Activated CD4-positive, alpha-beta T cell treated with anti-CD3 and anti-CD28 coated beads, Interleukin-2, amount 50 U/mL, for 1 hour (primary cell): Measurements from ENCODE around the gene CPXM2.

ENCODE experiments used
- DNase-seq: peaks from one replicate; pipeline ENCODE4 v3.0.0-alpha.2; 2020

CPXM2 gene

DNA sequence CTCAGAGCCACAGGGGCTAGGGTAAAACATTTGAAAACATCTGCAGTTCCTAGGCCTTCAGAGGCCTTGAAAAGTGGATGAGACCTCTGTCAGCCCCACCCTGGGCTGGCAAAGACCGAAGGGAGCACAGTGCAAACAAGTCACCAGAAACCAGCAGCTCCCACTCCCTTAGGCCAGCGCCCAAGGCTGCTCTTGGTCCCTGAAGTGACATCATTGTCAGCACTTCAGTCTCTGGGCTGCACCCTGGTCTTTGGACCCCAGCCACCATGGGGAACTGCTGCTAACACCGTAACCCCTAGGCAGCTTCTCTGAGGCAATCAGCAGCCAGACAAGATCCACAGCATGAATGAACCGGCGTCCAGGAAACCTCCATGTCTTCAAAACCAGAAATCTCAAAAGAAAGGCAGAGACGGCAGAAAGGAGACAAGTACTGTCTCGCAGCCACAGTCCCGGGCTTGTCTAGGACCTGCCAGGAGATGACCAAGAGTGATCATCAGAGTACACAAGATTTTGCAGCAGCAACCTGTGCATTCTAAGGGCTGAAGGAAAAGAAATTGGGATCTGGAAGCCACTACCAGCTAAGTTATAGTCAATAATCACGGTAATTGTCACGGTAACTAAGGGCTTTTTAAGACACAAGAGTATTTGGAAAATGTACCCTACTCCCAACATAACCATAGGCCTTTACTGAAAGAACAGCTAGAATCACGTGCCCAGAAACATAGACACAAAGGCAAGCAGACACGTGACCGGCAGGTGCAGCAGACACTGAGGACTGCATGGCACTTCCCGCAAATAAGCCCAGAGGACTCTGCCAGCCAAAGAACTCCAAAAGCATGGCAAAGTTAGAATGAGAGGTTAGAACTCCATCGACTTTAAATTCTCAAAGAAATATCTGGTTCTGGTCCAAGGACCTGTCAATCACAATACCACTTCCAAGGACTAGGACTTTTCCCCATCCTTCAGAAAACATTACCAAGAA, 23.3 kb downstream of the CPXM2 start:
- no peak for DNase-seq

DNA sequence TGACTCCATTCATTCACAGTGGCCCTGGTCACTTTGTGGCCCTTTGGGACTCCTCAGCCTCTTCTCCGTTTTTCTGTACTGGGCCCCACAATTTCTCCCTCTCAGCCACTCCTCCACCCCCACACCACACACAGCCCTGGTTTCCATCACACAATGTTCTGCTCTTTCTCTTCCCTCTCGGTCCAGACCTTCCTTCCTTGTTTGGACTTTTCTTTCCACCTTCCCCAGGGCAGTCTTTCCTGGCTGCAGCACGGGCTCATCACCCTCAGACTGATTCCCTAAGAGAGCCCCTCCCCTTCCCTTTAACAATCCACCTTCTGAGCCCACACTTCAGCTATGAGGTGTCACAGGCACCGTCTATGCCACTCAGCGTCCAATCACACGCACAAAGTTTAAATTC, 25.7 kb downstream of the CPXM2 start:
- no peak for DNase-seq

DNA sequence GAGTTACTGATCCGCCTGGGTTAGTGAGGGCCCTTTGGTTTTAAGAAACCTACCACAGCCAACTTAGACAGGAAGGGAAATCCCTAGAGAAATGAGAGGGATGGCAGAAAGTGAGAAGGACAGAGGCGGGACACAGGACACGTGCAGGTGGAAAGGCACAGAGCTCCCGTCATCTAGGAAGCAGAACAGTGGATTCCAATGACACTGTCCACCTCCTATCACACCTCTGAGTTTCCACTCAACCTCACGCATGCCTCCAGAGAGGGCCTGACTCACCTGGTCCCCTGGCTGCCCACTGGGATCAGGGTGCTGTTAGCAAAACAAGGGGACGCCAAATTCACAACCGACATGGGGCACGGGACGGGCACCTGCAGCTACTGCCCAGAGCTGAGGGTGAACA, 26.3 kb downstream of the CPXM2 start:
- DNase-seq, result no peak

DNA sequence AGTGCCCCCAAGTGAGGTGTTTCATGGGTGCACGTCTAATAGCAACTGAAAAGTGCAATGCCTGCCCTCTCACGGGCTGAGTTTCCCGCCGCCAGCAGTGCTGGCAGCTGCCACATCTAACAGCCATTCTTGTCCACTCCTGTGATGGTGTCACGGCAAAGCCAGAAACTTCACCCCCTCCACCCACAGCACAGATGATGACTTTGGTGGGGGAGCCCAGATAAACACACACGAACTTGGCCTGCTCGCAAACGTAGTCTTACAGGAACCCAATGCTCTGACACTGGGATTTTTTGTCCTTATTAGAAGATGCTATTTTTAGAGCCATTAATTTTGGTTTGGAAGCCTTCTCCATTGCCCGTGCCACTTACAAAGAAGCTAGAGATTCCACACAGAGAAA, 26.7 kb downstream of the CPXM2 start:
- DNase-seq, result no peak

DNA sequence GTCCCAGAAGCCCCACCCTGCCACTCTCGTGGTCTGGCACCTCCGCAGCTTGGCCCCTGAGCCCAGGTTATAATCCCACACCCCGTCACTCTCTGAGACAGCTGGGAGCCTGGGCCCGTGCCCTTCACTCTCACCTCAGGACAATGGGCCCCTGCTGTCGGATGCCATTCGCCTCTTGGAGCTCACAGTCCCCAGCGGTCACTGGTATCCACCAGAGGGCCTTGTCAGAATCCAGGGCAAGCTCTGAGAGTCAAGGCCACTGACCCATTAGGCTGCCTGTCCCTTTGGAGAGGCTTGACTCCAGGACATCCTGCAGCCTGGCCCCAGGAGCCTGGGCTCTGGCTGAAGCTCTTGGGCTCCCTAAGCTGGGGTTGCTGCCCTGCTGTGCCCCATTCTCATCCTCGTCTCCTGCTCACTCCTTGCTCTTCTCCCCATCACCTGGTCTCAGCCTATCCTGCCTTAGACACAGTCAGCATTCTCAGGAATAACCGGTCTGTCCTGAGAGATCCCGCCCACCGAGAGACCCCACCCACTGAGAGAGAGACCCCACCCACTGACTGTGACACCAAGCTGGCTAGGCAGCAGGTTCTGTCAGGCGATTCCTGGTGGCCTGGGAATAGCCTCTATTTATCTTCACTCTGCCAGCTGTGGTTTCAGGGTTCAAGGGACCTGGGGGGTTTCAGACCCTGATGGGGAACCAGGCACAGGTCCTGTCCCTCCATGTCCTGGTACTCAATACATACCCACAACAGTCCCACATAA, 27.7 kb downstream of the CPXM2 start:
- no peak for DNase-seq

DNA sequence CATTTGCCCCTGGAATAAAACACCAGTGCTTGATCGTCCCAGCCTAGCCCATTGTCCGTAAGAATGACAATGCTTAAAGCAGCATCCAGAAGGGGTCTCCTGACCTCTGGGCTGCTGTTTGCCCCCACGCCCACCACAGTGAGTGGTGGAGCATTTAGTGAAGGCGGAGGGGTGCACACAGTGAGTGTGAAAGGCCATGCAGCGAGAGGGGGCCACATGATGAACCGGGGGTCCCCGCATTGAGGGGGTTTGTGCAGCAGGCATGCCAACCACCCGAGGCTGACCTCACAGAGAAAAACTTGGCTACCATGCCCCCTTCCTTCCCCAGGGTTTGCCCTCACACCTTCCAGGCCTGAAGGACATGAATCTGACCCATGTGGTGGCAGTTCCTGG, 28.4 kb downstream of the CPXM2 start:
- no peak for DNase-seq

DNA sequence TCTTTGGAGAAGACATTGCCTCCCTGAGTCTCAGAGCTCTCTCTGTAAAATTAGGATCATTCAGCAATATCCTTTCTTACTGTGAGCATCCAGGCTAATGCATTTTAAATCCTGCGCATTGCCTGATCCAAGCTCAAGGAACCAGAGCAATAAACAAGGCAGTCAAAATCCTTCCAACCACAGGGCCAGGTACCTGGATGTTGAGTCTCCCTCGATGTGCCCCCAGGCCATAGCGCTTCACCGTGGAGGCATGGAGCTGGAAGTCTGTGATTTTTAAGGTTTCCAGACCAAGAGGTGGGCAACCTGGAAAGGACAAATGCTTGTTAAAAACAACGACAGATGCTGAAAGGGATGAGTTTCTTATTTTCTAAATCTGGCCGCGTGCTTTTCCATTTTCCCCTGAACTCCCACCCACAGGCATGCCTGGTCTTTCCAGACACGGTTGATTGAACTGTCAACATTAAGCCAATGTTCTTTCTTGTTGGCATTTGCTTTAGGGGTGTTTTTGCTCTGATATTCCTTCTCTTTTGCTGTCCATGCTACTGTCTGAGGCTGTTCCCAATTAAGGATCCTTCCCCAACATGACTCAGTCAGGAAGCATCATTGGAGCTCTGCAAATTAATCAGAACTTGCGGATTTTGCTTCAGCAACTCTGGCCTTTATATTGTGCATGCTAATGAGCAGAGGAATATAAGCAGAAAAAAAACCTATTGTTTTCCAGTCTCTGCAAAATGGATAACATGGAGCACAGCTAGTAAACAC, 29.0 kb downstream of the CPXM2 start:
- no peak for DNase-seq

DNA sequence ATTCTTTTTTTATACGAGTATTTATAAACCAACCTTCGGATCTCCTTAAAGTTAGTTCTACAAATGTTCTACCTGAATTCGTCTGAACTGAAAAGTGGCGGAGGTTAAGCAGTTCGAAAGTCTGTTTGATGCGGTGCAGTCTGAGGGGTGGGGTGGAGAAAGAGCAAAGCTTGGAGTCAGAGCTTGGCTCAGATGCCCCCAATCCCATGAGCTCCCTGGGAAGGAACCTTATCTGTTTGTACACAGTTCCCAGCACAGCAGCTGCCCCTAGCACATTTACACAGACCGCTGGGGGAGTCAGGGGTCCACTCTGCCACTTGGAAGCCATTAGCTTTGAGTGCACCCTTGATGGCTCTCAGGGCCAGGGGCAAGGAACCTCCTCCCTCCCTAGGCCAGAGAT, 30.8 kb downstream of the CPXM2 start:
- no peak for DNase-seq

DNA sequence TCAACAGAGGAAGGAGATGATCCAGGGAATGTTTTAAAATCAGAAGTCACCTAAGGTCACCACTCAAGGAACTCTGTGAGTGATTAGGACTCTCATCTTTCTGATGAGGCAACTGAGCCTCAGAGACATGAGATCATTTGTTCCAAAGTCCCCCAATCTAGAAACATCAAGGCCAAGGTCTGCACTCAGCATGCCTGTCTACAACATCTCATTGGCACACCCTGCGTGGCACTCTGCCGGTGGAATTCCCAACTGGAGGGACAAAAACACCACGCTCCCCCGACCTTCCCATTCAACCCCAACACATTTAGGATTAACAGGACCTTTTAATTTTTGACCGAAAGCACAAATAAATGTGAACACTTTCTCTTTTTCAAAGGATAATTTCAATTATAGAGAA, 31.4 kb downstream of the CPXM2 start:
- DNase-seq, result no peak

DNA sequence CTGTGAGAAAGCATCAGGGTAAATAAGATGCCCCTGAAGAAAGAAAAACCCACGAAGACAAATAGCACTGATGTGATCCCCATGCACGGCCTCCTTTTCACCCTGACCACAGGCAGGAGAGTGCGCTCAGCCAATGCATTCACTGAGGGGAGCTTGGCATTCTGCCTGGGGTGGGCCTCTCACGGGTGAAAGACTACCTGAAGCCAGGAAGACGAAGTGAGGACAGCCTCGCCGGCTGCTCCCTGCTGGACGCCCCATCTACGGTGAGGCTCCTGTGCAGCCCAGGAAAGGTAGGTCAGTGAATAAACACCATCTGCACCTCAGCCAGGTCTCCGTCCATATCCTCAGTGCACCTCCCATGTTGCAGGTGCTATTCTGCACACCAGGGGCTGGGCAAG, 32.0 kb downstream of the CPXM2 start:
- DNase-seq, result no peak

DNA sequence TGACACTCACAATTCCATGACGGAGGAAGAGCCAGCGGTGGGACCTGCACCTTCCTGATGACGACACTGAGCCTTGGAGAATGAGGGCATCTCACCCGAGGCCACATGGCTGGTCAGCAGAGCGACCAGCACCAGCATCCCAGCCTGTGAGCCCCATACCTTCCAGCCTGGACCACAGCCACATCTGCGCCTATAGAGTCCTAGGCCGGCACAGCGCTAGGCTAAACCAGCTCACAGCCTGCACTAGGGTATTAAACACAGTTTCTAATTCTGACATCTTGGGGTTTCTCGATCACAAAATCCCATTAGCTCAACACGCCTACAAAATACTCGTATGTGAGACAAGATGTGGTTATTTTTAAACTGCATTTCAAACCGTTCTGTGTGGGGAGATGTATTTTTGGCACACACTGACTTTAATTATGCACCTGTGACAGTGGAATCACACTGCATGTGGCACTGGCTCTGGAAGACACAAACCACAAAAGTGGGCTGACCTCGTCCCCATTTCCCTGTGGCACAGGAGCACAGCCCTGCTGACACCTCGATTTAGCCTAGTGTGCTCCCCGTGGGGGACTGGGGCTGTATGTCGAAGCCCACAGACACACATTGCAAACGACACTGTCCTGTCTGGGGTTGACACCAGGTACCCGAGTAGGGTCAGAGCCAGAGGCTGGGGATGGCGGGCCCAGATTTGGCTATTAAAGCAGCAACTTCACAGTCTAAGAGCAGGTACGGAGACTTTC, 32.5 kb downstream of the CPXM2 start:
- DNase-seq, result no peak

DNA sequence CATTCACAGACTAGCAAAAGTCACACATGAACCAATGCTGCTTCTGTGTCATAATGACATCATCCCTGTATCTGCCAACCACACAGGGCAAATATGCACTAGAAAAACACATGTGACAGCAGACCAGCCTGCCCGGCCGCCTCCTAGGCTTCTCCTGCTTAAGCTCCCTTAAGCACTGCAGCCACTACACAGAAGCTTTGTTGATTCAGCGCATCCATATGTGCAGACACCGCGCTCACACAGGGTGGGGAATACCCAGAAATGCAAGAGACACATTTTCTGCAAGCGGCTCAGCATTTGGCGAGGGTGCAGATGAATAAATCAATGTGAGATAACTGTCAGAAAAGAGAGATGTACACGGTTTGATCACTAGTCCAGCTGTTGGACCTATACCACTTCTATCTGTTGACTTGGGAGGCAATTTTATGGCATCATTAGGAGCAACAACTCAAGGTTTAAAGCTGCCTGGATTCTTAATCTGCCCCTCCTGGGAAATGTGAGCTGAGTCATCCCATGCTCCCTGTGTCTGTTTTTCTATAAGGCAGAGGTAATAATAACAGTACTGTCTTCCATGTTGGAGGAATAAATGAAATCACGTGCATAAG, 33.4 kb downstream of the CPXM2 start:
- no peak for DNase-seq

DNA sequence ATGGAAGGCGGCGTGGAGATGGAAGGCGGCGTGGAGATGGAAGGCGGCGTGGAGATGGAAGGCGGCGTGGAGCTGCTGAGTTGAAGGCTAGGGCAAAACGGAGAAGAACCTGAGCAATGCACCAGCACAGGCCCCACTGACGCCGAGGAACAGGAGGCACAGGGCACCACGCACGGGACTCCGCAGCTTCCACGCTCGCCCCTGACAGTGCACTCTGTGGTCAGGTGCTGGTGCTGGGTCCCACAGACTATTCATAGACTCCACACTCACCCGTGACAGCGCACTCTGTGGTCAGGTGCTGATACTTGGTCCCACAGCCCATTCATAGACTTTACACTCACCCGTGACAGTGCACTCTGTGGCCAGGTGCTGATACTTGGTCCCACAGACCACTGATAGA, 34.0 kb downstream of the CPXM2 start:
- no peak for DNase-seq

DNA sequence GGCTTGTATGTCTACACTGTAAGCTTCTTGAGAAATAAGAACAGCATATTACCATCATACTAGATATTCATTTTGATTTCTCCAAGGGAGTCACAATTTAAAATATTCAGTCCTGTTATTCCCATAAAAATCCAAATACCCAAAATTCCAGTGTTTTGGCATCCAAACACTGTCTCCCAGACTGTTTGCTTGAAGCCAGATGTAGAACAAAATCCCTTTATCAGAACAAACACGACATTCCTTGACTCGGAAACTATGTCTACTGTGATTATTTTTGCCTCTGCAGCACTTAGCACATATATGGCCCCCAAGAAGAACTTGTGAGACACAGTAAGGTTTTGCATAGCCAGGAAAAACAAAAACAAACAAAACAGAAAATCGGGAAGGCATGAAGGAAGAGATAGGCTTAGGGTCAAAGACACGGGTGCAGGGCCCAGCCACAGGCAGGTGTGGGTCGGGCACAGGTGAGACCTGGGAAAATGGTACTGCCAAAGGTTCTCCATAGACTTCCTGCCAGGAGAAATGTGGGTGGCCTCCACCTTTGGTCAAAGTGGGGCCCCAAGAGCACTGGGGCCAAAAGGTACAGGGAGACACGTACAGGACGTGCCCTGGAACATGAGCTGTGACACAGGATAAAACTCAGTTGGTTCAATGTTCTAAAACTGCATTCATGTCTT, 36.5 kb downstream of the CPXM2 start:
- no peak for DNase-seq

DNA sequence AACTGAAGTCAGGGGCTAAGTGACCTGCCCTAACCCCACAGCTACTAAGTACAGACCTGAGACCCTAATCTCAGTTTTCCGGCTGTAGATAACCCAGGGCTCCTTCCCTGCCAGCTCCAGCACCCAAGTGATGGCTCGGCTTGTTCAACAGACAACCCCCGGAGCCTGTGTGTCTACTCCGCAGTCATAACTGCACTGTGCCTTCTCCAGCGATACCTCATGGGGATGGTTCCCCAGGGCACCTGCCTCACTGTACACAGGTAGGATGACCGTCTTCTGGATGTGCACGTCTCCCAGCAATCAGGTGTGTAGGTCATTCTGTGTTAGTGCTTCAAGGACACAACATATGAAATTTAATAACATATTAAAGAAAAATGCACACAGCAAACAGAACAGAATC, 37.1 kb downstream of the CPXM2 start:
- DNase-seq, result no peak

DNA sequence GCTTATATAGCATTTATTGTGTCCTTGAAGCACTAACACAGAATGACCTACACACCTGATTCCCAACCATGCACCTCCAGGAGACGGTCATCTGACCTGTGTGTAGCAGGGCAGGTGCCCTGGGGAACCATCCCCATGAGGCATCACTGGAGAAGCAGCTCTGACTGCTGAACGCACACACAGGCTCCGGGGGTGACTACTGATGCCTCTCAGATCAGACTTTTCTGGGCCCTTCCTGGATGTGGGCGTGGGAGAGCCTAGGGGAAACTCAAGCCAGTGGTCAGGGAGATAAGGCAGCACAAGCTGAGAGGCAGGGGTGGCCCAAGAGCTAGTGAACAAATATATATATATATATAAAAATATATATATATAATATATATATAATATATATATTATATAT, 37.6 kb downstream of the CPXM2 start:
- no peak for DNase-seq

DNA sequence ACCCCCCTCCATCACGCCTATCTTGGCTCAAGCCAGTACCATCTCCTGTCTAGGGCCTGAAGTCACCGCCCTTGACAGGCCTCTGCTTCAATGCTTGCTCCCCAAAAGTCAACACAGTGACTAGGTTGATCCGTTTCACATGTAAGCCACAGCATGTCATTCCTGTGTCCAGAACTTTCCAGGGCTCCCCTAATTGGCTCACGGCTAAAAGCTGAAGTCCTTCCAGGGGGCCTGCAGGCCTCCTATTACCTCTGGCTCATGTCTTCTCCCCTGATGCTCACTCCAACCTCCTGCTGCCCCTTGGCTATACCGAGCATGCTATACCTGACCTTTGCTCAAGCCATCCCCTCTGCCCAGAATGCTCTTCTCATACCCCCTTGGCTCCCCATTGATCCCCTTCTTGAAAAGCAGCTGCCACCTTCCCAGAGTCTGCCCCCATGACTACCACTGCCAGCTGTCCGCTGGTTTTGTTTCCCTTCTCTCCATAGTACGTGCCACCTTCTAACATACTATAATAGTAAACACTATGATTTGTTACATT, 39.1 kb downstream of the CPXM2 start:
- no peak for DNase-seq

DNA sequence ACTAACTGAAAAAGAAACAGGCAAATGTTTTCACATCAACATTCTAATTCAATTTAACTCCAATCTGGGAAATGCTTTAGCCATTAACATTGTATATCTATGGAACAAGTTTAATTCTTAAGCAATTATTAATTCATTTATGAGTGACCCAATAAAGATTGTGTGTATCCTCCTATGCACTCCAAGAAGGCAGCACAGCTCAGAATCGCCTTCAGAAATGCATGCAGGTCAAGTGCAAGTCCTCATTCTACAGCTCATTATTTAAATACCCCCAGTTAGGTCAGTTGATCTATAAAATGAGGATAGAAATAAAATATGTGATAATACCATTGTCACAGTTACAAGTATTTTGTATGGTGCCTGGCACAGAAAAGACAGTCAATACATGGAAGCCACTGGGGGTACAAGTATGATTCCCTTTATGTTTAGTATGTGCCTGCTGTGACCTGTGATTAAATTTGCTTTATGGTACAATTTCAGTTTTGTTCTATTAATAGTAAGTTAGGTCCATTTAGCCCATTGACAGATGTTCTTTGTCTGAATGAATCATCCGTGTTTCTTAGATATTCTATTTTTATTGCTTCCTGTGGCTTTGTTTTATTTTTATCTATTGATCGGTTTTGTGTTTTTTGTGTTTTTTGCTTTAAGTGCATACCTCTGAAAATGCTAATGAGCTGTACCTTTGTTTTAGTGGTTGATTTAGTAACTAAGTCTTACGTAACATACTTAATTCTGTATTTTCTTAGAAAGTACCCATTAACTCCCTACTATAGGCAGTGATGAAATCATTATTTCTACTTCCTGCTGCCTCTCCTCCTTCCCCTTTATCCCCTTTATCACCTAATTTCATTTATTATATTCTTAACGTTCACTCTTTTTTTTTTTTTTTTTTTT, 42.8 kb downstream of the CPXM2 start:
- DNase-seq, result no peak

DNA sequence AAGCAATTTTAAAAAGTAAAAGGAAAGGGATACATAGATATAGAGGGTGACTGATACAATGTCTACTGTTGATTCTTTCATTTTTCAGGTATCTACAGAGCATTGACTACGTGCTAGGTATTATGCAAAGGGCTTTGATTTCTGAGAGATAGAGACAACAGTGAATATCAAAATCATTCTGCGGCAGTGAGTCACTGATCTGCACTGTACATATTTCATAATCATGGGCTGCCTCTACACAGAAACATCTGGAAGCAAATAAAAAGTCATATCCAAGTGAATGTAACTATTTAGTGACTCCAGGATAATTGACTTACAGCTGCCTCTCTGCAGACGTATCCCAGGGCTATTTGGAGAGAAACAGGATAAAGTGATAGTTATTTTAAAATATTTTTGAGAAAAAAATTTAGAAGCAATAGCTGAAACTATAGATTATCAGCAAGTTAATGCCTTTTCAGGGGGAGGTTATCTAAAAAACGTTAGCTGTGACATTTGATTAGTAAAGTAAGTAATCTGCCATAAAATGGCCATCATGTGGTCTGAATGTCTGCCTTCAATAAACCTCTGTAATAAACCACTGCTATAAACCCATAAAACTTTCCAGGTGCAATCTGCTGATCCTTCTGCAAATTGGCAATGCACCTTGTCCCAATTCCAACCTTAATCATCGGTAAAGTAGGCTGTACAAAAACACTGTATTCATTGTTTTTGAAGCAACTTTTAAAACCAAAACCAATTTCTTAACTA, 43.7 kb downstream of the CPXM2 start:
- DNase-seq, result no peak

DNA sequence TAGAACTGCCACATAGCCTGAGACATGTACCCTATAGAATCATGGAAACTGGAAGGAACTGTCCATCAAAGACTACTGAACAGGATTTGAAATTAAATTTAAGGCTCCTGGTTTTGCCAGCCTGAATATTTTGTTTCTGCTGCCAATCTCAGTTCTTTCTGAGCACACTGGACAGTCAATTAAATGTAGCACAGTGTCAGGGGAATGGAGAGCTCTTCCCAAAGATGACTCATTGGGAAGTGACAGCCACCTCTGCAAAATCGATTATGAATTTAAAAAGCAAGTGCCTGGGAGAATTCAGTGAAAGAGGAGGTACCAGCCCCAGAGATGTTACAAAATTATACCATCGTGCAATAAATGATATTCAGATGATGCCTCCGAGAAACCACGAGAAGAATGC, 47.8 kb downstream of the CPXM2 start:
- no peak for DNase-seq
